WTC11 (cell line): ENCODE measurements around the gene GATAD2A. TPM values are rescaled to one million over a fixed set of nuclear protein-coding genes. Genes with fewer than 3 reads are reported as not detected.

Source experiments
- CREB1 ChIP-seq: sonication (generic); formaldehyde crosslinking; IDR thresholded peaks from 2 replicates; pipeline ENCODE4 v1.8.0; 2023; ENCODE audit warnings: mild to moderate bottlenecking, missing genetic modification reagents
- ELF4 ChIP-seq: sonication (generic); formaldehyde crosslinking; IDR thresholded peaks from 2 replicates; pipeline ENCODE4 v1.8.1; 2022; ENCODE audit warnings: low read depth, mild to moderate bottlenecking, moderate library complexity, missing genetic modification reagents
- EMX1 ChIP-seq: fragments of 250-450 bp; sonication (Bioruptor Pico); IDR thresholded peaks from 2 replicates; pipeline ENCODE4 v1.8.0; 2021; ENCODE audit warnings: mild to moderate bottlenecking
- FOXJ3 ChIP-seq: sonication (generic); formaldehyde crosslinking; IDR thresholded peaks from 2 replicates; pipeline ENCODE4 v1.9.0; 2021; ENCODE audit warnings: missing genetic modification reagents, mild to moderate bottlenecking, borderline replicate concordance
- GRHL2 ChIP-seq: fragments of 250-450 bp; sonication (Bioruptor Pico); IDR thresholded peaks from 2 replicates; pipeline ENCODE4 v1.8.0; 2022; ENCODE audit warnings: mild to moderate bottlenecking, moderate library complexity; ENCODE audit not compliant: insufficient replicate concordance, severe bottlenecking
- MYBL2 ChIP-seq: sonication (generic); formaldehyde crosslinking; IDR thresholded peaks from 2 replicates; pipeline ENCODE4 v1.8.1; 2023; ENCODE audit warnings: mild to moderate bottlenecking, moderate library complexity, missing genetic modification reagents
- NFYB ChIP-seq: sonication (generic); formaldehyde crosslinking; conservative IDR thresholded peaks from 2 replicates; pipeline ENCODE4 v1.8.0; 2022; ENCODE audit warnings: low read depth, missing genetic modification reagents
- TCF7 ChIP-seq: sonication (generic); formaldehyde crosslinking; IDR thresholded peaks from 2 replicates; pipeline ENCODE4 v1.8.0; 2022; ENCODE audit warnings: mild to moderate bottlenecking, low read depth, missing genetic modification reagents, moderate library complexity
- TEAD1 ChIP-seq: sonication (generic); formaldehyde crosslinking; IDR thresholded peaks from 2 replicates; pipeline ENCODE4 v1.8.0; 2022; ENCODE audit warnings: mild to moderate bottlenecking, missing genetic modification reagents
- TEAD4 ChIP-seq: sonication (generic); formaldehyde crosslinking; IDR thresholded peaks from 2 replicates; pipeline ENCODE4 v1.8.0; 2022; ENCODE audit warnings: mild to moderate bottlenecking, missing genetic modification reagents
- ZBTB21 ChIP-seq: sonication (generic); formaldehyde crosslinking; IDR thresholded peaks from 2 replicates; pipeline ENCODE4 v1.8.1; 2023; ENCODE audit warnings: mild to moderate bottlenecking, missing genetic modification reagents, borderline replicate concordance
- ZNF138 ChIP-seq: sonication (generic); formaldehyde crosslinking; conservative IDR thresholded peaks from 2 replicates; pipeline ENCODE4 v1.8.1; 2022; ENCODE audit warnings: mild to moderate bottlenecking, moderate library complexity, missing genetic modification reagents
- ZNF423 ChIP-seq: fragments of 250-450 bp; sonication (Bioruptor Pico); IDR thresholded peaks from 2 replicates; pipeline ENCODE4 v2.1.2; 2022; ENCODE audit warnings: mild to moderate bottlenecking, moderate library complexity
- ZNF671 ChIP-seq: fragments of 250-450 bp; sonication (Bioruptor Pico); IDR thresholded peaks from 2 replicates; pipeline ENCODE4 v1.8.0; 2021; ENCODE audit warnings: mild to moderate bottlenecking
- total RNA-seq: library from RNA; stranded (reverse); gene quantifications from 3 replicates; pipeline ENCODE4 v1.2.3, GENCODE V29; 2021
- TF ChIP-seq, protein P1 (sequence below): sonication (generic); formaldehyde crosslinking; IDR thresholded peaks from 2 replicates; pipeline ENCODE4 v1.8.1; 2023; ENCODE audit warnings: mild to moderate bottlenecking, moderate library complexity, missing genetic modification reagents
- TF ChIP-seq, protein P2 (sequence below): fragments of 250-450 bp; sonication (Bioruptor Pico); IDR thresholded peaks from 2 replicates; pipeline ENCODE4 v1.9.0; 2021; ENCODE audit warnings: moderate library complexity, mild to moderate bottlenecking, inconsistent platforms, borderline replicate concordance
- TF ChIP-seq, protein P3 (sequence below): sonication (generic); formaldehyde crosslinking; IDR thresholded peaks from 2 replicates; pipeline ENCODE4 v1.8.1; 2022; ENCODE audit warnings: mild to moderate bottlenecking, moderate library complexity, missing genetic modification reagents
- TF ChIP-seq, protein P4 (sequence below): fragments of 250-450 bp; sonication (Bioruptor Pico); IDR thresholded peaks from 2 replicates; pipeline ENCODE4 v2.1.2; 2022; ENCODE audit warnings: mild to moderate bottlenecking, moderate library complexity
- TF ChIP-seq, protein P5 (sequence below): sonication (generic); formaldehyde crosslinking; IDR thresholded peaks from 2 replicates; pipeline ENCODE4 v1.8.0; 2022; ENCODE audit warnings: missing genetic modification reagents
- TF ChIP-seq, protein P6 (sequence below): fragments of 250-450 bp; sonication (Bioruptor Pico); IDR thresholded peaks from 2 replicates; pipeline ENCODE4 v1.9.0; 2021; ENCODE audit warnings: mild to moderate bottlenecking
- TF ChIP-seq, protein P7 (sequence below): sonication (generic); formaldehyde crosslinking; IDR thresholded peaks from 2 replicates; pipeline ENCODE4 v1.8.1; 2023; ENCODE audit warnings: mild to moderate bottlenecking, missing genetic modification reagents
- TF ChIP-seq, protein P8 (sequence below): sonication (generic); formaldehyde crosslinking; IDR thresholded peaks from 2 replicates; pipeline ENCODE4 v1.8.1; 2022; ENCODE audit warnings: low read depth, mild to moderate bottlenecking, moderate library complexity, missing genetic modification reagents, borderline replicate concordance
- TF ChIP-seq, protein P9 (sequence below): fragments of 250-450 bp; sonication (Bioruptor Pico); IDR thresholded peaks from 2 replicates; pipeline ENCODE4 v1.8.0; 2021; ENCODE audit warnings: mild to moderate bottlenecking
- TF ChIP-seq, protein P10 (sequence below): sonication (generic); formaldehyde crosslinking; IDR thresholded peaks from 2 replicates; pipeline ENCODE4 v1.8.1; 2022; ENCODE audit warnings: mild to moderate bottlenecking, missing genetic modification reagents, moderate library complexity, borderline replicate concordance

GATAD2A gene
- total RNA-seq, 1 experiment from 2014 or later, result 209 TPM

DNA sequence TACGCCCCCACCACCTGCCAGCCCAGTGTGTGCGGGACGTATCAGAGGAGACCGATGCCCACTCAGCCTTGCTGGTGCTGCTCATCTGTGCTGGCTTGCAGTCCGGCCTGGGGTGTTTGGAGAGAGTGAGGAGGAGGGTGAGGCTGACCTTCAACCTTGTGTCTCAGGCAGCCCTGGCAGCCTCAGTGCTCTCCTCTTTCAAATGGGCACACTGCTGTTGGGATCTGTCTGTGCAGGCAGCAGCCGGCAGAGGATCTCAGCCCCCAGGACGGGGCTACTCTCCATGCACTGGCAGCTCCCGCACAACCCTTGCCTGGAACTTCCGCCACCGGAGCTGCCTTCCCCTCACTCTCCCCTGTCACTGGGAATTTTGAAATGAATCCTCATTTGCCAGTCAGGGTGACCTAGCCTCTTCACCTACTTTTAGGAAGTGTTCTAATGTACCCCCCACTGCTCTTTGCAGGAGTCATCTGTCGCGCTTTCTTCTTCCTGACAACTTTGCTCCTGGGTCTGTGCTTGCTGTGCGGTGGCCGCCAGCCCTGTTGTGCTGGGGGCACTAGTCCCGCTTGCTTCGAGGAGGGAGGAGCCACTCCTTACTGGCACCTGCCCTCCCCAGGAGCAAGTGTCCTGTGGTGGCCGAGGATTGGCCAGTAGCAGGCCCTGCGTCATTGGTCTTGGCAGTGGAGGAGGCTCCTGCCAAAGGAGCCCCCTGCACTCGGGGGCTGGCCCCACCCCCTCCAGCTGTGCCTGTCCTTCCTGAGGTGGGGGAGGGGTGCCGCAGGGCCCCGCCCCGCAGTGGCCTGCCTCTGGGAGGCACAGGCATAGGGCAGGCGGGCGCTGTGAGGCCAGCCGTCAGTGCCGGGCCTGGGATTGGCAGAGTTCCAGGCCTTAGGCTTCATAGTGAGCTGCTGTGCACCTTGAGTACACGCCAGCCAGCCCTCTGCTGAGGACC is 56.5 kb downstream of the GATAD2A start (continued):
- TF ChIP-seq, protein P1, sequence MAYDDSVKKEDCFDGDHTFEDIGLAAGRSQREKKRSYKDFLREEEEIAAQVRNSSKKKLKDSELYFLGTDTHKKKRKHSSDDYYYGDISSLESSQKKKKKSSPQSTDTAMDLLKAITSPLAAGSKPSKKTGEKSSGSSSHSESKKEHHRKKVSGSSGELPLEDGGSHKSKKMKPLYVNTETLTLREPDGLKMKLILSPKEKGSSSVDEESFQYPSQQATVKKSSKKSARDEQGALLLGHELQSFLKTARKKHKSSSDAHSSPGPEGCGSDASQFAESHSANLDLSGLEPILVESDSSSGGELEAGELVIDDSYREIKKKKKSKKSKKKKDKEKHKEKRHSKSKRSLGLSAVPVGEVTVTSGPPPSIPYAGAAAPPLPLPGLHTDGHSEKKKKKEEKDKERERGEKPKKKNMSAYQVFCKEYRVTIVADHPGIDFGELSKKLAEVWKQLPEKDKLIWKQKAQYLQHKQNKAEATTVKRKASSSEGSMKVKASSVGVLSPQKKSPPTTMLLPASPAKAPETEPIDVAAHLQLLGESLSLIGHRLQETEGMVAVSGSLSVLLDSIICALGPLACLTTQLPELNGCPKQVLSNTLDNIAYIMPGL (CRISPR knock-in tag), result no peak
- TF ChIP-seq, protein P2, sequence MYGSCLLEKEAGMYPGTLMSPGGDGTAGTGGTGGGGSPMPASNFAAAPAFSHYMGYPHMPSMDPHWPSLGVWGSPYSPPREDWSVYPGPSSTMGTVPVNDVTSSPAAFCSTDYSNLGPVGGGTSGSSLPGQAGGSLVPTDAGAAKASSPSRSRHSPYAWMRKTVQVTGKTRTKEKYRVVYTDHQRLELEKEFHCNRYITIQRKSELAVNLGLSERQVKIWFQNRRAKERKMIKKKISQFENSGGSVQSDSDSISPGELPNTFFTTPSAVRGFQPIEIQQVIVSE, result no peak
- no peak for TF ChIP-seq ZNF138 (CRISPR knock-in tag)
- TF ChIP-seq, protein P3, sequence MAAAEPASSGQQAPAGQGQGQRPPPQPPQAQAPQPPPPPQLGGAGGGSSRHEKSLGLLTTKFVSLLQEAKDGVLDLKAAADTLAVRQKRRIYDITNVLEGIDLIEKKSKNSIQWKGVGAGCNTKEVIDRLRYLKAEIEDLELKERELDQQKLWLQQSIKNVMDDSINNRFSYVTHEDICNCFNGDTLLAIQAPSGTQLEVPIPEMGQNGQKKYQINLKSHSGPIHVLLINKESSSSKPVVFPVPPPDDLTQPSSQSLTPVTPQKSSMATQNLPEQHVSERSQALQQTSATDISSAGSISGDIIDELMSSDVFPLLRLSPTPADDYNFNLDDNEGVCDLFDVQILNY (CRISPR knock-in tag), result no peak
- TF ChIP-seq EMX1 (CRISPR knock-in tag), result no peak
- TF ChIP-seq MYBL2 (CRISPR knock-in tag), result no peak
- TF ChIP-seq FOXJ3 (CRISPR knock-in tag), result no peak
- TF ChIP-seq, protein P4, sequence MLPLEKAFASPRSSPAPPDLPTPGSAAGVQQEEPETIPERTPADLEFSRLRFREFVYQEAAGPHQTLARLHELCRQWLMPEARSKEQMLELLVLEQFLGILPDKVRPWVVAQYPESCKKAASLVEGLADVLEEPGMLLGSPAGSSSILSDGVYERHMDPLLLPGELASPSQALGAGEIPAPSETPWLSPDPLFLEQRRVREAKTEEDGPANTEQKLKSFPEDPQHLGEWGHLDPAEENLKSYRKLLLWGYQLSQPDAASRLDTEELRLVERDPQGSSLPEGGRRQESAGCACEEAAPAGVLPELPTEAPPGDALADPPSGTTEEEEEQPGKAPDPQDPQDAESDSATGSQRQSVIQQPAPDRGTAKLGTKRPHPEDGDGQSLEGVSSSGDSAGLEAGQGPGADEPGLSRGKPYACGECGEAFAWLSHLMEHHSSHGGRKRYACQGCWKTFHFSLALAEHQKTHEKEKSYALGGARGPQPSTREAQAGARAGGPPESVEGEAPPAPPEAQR (CRISPR knock-in tag), result no peak
- no peak for TF ChIP-seq ZNF671 (CRISPR knock-in tag)
- no peak for TF ChIP-seq TEAD4 (CRISPR knock-in tag)
- no peak for TF ChIP-seq TCF7
- TF ChIP-seq, protein P5, sequence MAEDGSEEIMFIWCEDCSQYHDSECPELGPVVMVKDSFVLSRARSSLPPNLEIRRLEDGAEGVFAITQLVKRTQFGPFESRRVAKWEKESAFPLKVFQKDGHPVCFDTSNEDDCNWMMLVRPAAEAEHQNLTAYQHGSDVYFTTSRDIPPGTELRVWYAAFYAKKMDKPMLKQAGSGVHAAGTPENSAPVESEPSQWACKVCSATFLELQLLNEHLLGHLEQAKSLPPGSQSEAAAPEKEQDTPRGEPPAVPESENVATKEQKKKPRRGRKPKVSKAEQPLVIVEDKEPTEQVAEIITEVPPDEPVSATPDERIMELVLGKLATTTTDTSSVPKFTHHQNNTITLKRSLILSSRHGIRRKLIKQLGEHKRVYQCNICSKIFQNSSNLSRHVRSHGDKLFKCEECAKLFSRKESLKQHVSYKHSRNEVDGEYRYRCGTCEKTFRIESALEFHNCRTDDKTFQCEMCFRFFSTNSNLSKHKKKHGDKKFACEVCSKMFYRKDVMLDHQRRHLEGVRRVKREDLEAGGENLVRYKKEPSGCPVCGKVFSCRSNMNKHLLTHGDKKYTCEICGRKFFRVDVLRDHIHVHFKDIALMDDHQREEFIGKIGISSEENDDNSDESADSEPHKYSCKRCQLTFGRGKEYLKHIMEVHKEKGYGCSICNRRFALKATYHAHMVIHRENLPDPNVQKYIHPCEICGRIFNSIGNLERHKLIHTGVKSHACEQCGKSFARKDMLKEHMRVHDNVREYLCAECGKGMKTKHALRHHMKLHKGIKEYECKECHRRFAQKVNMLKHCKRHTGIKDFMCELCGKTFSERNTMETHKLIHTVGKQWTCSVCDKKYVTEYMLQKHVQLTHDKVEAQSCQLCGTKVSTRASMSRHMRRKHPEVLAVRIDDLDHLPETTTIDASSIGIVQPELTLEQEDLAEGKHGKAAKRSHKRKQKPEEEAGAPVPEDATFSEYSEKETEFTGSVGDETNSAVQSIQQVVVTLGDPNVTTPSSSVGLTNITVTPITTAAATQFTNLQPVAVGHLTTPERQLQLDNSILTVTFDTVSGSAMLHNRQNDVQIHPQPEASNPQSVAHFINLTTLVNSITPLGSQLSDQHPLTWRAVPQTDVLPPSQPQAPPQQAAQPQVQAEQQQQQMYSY (CRISPR knock-in tag), result no peak
- TF ChIP-seq TEAD1 (CRISPR knock-in tag), result no peak
- TF ChIP-seq ZBTB21, result no peak
- TF ChIP-seq, protein P6, sequence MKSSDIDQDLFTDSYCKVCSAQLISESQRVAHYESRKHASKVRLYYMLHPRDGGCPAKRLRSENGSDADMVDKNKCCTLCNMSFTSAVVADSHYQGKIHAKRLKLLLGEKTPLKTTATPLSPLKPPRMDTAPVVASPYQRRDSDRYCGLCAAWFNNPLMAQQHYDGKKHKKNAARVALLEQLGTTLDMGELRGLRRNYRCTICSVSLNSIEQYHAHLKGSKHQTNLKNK, result no peak
- TF ChIP-seq, protein P7, sequence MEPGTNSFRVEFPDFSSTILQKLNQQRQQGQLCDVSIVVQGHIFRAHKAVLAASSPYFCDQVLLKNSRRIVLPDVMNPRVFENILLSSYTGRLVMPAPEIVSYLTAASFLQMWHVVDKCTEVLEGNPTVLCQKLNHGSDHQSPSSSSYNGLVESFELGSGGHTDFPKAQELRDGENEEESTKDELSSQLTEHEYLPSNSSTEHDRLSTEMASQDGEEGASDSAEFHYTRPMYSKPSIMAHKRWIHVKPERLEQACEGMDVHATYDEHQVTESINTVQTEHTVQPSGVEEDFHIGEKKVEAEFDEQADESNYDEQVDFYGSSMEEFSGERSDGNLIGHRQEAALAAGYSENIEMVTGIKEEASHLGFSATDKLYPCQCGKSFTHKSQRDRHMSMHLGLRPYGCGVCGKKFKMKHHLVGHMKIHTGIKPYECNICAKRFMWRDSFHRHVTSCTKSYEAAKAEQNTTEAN (CRISPR knock-in tag), result no peak
- TF ChIP-seq, protein P8, sequence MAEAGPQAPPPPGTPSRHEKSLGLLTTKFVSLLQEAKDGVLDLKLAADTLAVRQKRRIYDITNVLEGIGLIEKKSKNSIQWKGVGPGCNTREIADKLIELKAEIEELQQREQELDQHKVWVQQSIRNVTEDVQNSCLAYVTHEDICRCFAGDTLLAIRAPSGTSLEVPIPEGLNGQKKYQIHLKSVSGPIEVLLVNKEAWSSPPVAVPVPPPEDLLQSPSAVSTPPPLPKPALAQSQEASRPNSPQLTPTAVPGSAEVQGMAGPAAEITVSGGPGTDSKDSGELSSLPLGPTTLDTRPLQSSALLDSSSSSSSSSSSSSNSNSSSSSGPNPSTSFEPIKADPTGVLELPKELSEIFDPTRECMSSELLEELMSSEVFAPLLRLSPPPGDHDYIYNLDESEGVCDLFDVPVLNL (CRISPR knock-in tag), result no peak
- 0 out of 2 replicates have a peak, but pooled peaks have one; percentile 9 for TF ChIP-seq ZNF423 (CRISPR knock-in tag)
- TF ChIP-seq, protein P9, sequence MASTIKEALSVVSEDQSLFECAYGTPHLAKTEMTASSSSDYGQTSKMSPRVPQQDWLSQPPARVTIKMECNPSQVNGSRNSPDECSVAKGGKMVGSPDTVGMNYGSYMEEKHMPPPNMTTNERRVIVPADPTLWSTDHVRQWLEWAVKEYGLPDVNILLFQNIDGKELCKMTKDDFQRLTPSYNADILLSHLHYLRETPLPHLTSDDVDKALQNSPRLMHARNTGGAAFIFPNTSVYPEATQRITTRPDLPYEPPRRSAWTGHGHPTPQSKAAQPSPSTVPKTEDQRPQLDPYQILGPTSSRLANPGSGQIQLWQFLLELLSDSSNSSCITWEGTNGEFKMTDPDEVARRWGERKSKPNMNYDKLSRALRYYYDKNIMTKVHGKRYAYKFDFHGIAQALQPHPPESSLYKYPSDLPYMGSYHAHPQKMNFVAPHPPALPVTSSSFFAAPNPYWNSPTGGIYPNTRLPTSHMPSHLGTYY (CRISPR knock-in tag), result no peak
- TF ChIP-seq, protein P10, sequence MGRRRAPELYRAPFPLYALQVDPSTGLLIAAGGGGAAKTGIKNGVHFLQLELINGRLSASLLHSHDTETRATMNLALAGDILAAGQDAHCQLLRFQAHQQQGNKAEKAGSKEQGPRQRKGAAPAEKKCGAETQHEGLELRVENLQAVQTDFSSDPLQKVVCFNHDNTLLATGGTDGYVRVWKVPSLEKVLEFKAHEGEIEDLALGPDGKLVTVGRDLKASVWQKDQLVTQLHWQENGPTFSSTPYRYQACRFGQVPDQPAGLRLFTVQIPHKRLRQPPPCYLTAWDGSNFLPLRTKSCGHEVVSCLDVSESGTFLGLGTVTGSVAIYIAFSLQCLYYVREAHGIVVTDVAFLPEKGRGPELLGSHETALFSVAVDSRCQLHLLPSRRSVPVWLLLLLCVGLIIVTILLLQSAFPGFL, result no peak
- TF ChIP-seq ELF4 (CRISPR knock-in tag), result no peak
- no peak for TF ChIP-seq GRHL2 (CRISPR knock-in tag)
- no peak for TF ChIP-seq NFYB
- TF ChIP-seq CREB1 (CRISPR knock-in tag), result no peak
